Activated CD4-positive, alpha-beta T cell treated with anti-CD3 and anti-CD28 coated beads for 4 hours (primary cell): ENCODE data around the gene SPANXB1.
"Not testable (repeated sequence)": the region's sequence is repeated elsewhere in the genome, so short reads cannot be mapped to it uniquely, and the experiment has no call there.

ENCODE experiments used
- DNase-seq, 2 donors: peaks; one replicate each; pipeline ENCODE4 v3.0.0-alpha.2; 2020

SPANXB1 gene

DNA sequence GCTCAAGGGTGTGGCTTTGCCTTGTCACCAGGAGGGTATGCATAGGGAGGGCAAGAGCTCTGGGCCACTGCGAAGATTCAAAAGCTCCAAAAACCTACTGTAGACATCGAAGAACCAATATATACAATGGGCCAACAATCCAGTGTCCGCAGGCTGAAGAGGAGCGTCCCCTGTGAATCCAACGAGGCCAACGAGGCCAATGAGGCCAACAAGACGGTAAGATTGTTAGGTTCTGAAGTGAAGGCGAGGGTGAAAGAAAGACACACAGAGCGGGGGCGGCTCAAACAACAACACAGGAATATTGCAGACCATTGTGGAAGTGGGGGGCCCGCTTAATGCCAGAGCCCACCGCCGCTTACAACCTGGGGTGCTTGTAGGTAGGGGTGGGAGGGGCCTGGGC, at the start of gene SPANXB1:
SPANXB1 (plus strand) TSS at position 27 of the 400 bp plus-strand sequence; CDS start at position 127, 100 bp downstream.
- not testable (repeated sequence) for DNase-seq

DNA sequence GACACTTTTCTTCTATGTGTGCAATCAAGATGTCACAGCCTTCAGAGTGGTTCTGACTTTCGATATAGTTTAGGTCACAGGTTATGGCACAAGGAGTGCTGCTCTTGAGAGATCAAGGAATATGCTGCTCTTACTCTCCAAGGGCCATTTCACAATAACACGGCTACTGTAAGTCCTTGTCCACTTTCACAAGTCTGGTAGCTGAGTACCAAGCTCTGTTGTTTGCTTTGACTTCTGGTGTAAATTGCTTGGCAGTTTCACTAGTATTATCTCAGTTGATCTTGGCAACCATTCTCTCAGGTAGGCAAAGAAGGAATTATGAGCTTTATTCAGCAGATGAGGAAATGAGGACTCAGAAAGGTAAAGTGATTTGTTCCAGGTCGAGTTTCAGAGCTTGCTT, 35.4 kb upstream of the SPANXB1 start:
- DNase-seq: no peak

DNA sequence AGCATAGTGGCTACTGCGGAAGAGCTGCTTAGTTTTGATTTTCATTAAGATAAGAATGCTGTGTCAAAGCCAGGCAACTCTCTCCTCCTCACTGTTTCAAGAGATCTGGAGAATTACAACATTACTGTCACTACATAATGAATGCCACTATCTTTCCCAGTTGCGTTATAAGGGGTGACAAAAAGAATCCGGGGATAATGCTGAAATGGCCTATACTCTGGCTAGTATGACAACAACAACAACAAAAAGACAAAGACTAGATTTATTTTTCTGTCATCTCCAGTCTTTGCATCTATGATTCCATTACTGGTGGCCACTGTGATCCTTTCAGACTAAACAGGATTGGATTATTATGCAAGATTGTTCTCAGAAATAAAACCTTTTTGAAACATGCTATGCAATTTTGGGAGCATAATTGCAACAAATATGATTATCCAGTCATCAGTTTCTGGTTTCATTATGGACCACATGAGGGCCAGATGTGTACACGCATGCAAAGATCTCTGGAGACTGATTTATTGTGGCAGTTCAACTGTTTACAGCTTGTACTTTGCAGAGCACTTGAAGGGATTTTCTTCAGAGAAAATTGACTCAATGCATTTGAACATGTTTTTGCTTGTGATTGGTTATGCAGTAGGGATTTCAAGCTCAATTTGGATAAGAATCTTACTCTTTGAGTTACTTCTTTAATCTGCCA, 31.1 kb upstream of the SPANXB1 start:
- DNase-seq: no peak

GRCh38 chrX:140975472-140975871, 26.9 kb upstream of the SPANXB1 start:
- DNase-seq: no peak

DNA sequence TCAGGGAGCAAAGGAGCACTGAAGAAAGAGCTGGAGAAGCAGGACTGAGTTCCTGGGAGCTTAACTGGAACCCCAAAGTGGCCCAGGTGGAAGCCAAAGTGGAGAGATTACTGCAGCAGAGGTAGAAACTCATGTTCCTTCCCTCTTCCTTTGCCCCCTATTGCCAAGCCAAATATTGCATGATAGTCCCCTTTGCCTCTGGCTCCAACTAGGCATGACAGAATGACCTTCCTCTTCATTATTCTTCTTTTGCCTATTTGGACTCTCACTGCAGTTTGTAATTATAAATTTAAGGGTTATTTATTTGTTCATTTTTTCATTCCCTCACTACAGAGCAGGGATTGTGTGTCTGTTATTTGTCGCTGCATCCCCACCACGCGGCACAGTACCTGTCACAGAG, 22.1 kb upstream of the SPANXB1 start:
- no peak for DNase-seq

- no peak for DNase-seq
Observed at GRCh38 chrX:140983730-140984129, 18.7 kb upstream of the SPANXB1 start.

DNA sequence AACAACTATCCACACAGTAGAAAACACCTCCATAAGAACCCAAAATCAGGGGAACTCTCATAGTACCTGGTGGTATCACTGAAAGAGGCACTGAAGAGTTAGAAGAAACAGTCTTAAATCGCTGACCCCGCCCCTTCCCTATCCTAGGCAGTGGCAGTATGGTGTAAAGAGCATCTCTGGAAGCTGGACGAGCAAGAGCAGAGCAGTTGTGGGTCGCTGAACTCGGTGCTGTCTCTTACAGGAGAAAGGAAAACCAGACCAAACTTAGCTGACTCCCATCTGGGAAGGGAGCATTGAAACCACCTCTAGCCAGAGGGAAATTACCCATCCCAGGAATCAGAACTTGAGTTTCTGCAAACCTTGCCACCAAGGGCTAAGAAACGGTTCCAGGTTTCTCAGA, 2.8 kb downstream of the SPANXB1 start:
- not testable (repeated sequence) for DNase-seq

- DNase-seq: not testable (repeated sequence)
Observed at GRCh38 chrX:141044246-141044645, 41.9 kb downstream of the SPANXB1 start.

DNA sequence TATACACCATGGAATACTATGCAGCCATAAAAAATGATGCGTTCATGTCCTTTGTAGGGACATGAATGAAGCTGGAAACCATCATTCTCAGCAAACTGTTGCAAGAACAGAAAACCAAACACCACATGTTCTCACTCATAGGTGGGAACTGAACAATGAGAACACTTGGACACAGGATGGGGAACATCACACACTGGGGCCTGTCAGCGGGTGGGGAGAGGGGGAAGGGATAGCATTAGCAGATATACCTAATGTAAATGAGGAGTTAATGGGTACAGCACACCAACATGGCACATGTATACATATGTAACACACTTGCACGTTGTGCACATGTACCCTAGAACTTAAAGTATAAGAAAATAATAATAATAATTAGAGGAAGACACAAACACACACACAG, 47.5 kb downstream of the SPANXB1 start:
- DNase-seq: not testable (repeated sequence)

DNA sequence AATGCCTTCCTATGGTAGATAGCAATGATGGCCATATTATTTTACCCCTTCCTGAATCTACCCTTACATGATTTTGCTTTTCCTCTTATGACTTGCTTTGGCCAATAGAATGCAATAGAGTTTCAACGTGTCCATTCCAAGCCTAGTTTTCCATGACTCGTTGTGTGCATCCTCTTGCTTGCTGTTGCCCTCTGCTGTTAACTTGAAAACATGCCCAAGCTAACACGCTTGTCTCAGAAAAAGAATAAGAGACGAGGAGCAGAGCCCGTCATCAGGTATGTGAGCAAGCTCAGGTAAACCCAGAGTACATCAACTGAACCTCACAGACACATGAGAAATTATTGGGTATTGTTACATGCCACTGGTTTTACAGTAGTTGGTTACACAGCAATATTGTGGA, 49.7 kb downstream of the SPANXB1 start:
- not testable (repeated sequence) for DNase-seq
